ENCODE results near the gene TAL1. TPM values are rescaled to one million over a fixed set of nuclear protein-coding genes. Genes with fewer than 3 reads are reported as not detected.

Gene TAL1
- total and polyA plus RNA-seq, 2 of the 8 experiments (the other 6 are each of a cell fraction or from before 2014, with no cell fraction given): 0.09 to 0.15 TPM

GRCh38 chr1:47219590-47220220 lies 12.3 kb downstream of the TAL1 start:
- H3K23ac ChIP-seq (ENCODE audit: insufficient read length): no peak overlapping the region
- WGBS, 2 experiments (ENCODE audit: extremely low coverage in 1 of 2, insufficient coverage in 1 of 2, insufficient read length in 1 of 2, insufficient replicate concordance in 2 of 2, low coverage in 1 of 2, low lambda C conversion rate in 2 of 2, missing lambda C conversion rate in 1 of 2): 88% methylated on average over 21 of the region's 29 CpGs; no CpG with 5 or more reads in 1 of the 2 experiments
- no peaks in the 10 kb centered on the region for H3K36me3 ChIP-seq (ENCODE audit: control insufficient read depth in 2 of 4, insufficient read depth in 4 of 4, low read length in 3 of 4)
- H3K79me2 ChIP-seq (ENCODE audit: control insufficient read depth in 1 of 2, insufficient read depth in 2 of 2, low read length in 2 of 2): no peaks in the 10 kb centered on the region
- no peak overlapping the region for H2BK12ac ChIP-seq (ENCODE audit: low read depth, low read length)
- H3K9me3 ChIP-seq (ENCODE audit: insufficient read depth in 2 of 2, low read depth in 1 of 2, low read length in 1 of 2): no peaks in the 10 kb centered on the region
- no peak overlapping the region for H4K8ac ChIP-seq (ENCODE audit: extremely low read depth, insufficient read depth, low read length)
- H3K4me3 ChIP-seq (ENCODE audit: extremely low read depth in 1 of 4, insufficient read depth in 2 of 4, low read depth in 3 of 4, low read length in 4 of 4): no peak overlapping the region
- DNase-seq (ENCODE audit: low read depth in 1 of 2, low spot score in 2 of 2) (no peak), FAIRE-seq (no peak)
- no peak overlapping the region for H2BK20ac ChIP-seq (ENCODE audit: low read length)
- H2BK15ac ChIP-seq (ENCODE audit: low read length): no peak overlapping the region
- H3K56ac ChIP-seq (replicated peaks; ENCODE audit: insufficient read length, low read depth, low read length): no peak overlapping the region
- H4K20me1 ChIP-seq (replicated peaks in 1 of 2; ENCODE audit: control insufficient read depth in 1 of 2, insufficient read depth in 2 of 2, low read length in 2 of 2): peaks cover 2 to 7% of the 10 kb centered on the region in 2 experiments
- H3K79me1 ChIP-seq (ENCODE audit: low read depth, low read length): no peaks in the 10 kb centered on the region
- H2AFZ ChIP-seq (ENCODE audit: low read length): no peak overlapping the region
- H3K4me1 ChIP-seq (replicated peaks in 1 of 4; ENCODE audit: control insufficient read depth in 3 of 4, insufficient read depth in 4 of 4, low read length in 3 of 4): peaks cover 0 to 9% (median 8%) of the 10 kb centered on the region in 4 experiments; a peak in 6 of 7 replicates
- no peak overlapping the region for H2AK5ac ChIP-seq (ENCODE audit: low read depth, low read length)
- POLR2A ChIA-PET (ENCODE audit: partially characterized antibody): no interaction called here
- peaks cover 3% of the 10 kb centered on the region; the same call in 1 of the 2 replicates for H3K23me2 ChIP-seq (ENCODE audit: low read depth, low read length)
- H3K27me3 ChIP-seq (replicated peaks in 1 of 4; ENCODE audit: control insufficient read depth in 3 of 4, extremely low read depth in 1 of 4, insufficient read depth in 3 of 4, low read length in 3 of 4): peaks cover 36 to 60% (median 51%) of the 10 kb centered on the region in 4 experiments
- no peak overlapping the region for H2BK120ac ChIP-seq (replicated peaks; ENCODE audit: low read depth, low read length)
- H4K91ac ChIP-seq (replicated peaks; ENCODE audit: insufficient read length, low read length): no peak overlapping the region
- no peak overlapping the region for H4K5ac ChIP-seq (ENCODE audit: insufficient read length, low read depth, low read length)
- H3K18ac ChIP-seq (ENCODE audit: extremely low read depth, low read length): no peak overlapping the region
- no peak overlapping the region for H3K9ac ChIP-seq (replicated peaks in 1 of 4; ENCODE audit: extremely low read depth in 1 of 4, low read depth in 3 of 4, low read length in 3 of 4)
- no peak overlapping the region for H3K4ac ChIP-seq (replicated peaks; ENCODE audit: insufficient read length, low read depth, low read length)
- no peak overlapping the region for H2BK5ac ChIP-seq (ENCODE audit: low read depth, low read length)
- H3K4me2 ChIP-seq (ENCODE audit: insufficient read depth in 1 of 2, low read depth in 2 of 2, low read length in 2 of 2): no peak overlapping the region
- H3K27ac ChIP-seq (ENCODE audit: low read depth, low read length): no peak overlapping the region
- CTCF ChIA-PET (ENCODE audit: partially characterized antibody): interaction anchor here (0.8 to 1.9 kb wide), 6 partner anchors 9 to 28 kb away, joined by 3 to 8 read pairs (median 3); no protein-coding TSS in a partner anchor
- H3K14ac ChIP-seq (ENCODE audit: insufficient read length): no peak overlapping the region
- TF ChIP-seq PHF8 (conservative IDR thresholded peaks at IDR 0.05; ENCODE audit: low read depth, low read length): no peak
- no peak for TF ChIP-seq JUND (IDR thresholded peaks at IDR 0.05; ENCODE audit: low read length)
- no peak for TF ChIP-seq CBX8 (IDR thresholded peaks at IDR 0.05; ENCODE audit: borderline replicate concordance, low read depth, low read length)
- no peak for TF ChIP-seq SP1 (IDR thresholded peaks at IDR 0.05; ENCODE audit: low read depth, low read length)
- TF ChIP-seq NRF1 (IDR thresholded peaks at IDR 0.05; ENCODE audit: low read depth, low read length): no peak
- no peak for TF ChIP-seq SP4 (IDR thresholded peaks at IDR 0.05; ENCODE audit: low read length)
- no peak for TF ChIP-seq ATF3 (IDR thresholded peaks at IDR 0.05; ENCODE audit: insufficient read depth, low read depth, low read length)
- TF ChIP-seq FOSL1 (IDR thresholded peaks at IDR 0.05; ENCODE audit: insufficient read depth, low read depth, low read length): no peak
- no peak for TF ChIP-seq SIX5 (IDR thresholded peaks at IDR 0.05; ENCODE audit: low read depth, low read length)
- no peak for TF ChIP-seq POLR2A (IDR thresholded peaks at IDR 0.05; ENCODE audit: control extremely low read depth in 1 of 2, low read depth in 2 of 2, low read length in 2 of 2)
- TF ChIP-seq SIN3A (conservative IDR thresholded peaks at IDR 0.05 in 1 of 2, IDR thresholded peaks at IDR 0.05 in 1 of 2; ENCODE audit: low read depth in 1 of 2, low read length in 2 of 2): no peak
- TF ChIP-seq KDM4A (IDR thresholded peaks at IDR 0.05; ENCODE audit: low read depth, low read length, severe bottlenecking): no peak
- TF ChIP-seq TEAD4 (IDR thresholded peaks at IDR 0.05; ENCODE audit: low read depth, low read length): no peak
- TF ChIP-seq SUZ12 (IDR thresholded peaks at IDR 0.05; ENCODE audit: low read length): no peak

All from H1 (cell line).